ENCODE results near the gene MUC6.

The MUC6 gene

GRCh38 chr11:1036303-1036923, at the start of gene MUC6:
TSS of gene MUC6 (minus strand) at chr11:1036718. CDS start at chr11:1036655, 63 bp downstream.
- DNase-seq = no peak

- no peak for DNase-seq
These were observed 49.1 kb upstream of the MUC6 start for GRCh38 chr11:1085440-1086170.

- DNase-seq = no peak
These were observed 48.3 kb upstream of the MUC6 start for GRCh38 chr11:1084561-1085439.

GRCh38 chr11:1083621-1084551, 47.4 kb upstream of the MUC6 start:
- no peak for DNase-seq

- DNase-seq = no peak
These were observed 46.5 kb upstream of the MUC6 start for GRCh38 chr11:1082728-1083620.

- DNase-seq = no peak
These were observed 45.8 kb upstream of the MUC6 start for GRCh38 chr11:1082346-1082727.

- DNase-seq = no peak
These were observed 45.2 kb upstream of the MUC6 start for GRCh38 chr11:1081601-1082311.

- no peak for DNase-seq
These were observed 41.7 kb upstream of the MUC6 start for GRCh38 chr11:1078191-1078601.

GRCh38 chr11:1077417-1078119, 41.0 kb upstream of the MUC6 start:
- DNase-seq = no peak

GRCh38 chr11:1077033-1077416, 40.5 kb upstream of the MUC6 start:
- no peak for DNase-seq

- no peak for DNase-seq
These were observed 39.6 kb upstream of the MUC6 start for GRCh38 chr11:1076061-1076665.

- no peak for DNase-seq
These were observed 38.9 kb upstream of the MUC6 start for GRCh38 chr11:1075341-1075911.

GRCh38 chr11:1074244-1075221, 38.0 kb upstream of the MUC6 start, which contains the start of gene MUC2:
TSS of gene MUC2 (plus strand) at chr11:1074874.
- DNase-seq = no peak

- no peak for DNase-seq
These were observed 37.3 kb upstream of the MUC6 start for GRCh38 chr11:1073851-1074243.

GRCh38 chr11:1073261-1073724, 36.8 kb upstream of the MUC6 start:
- no peak for DNase-seq

- no peak for DNase-seq
These were observed 36.3 kb upstream of the MUC6 start for GRCh38 chr11:1072821-1073231.

- DNase-seq = no peak
These were observed 35.8 kb upstream of the MUC6 start for GRCh38 chr11:1072116-1072820.

Data from activated CD8-positive, alpha-beta memory T cell treated with anti-CD3 and anti-CD28 coated beads, Interleukin-2, amount 50 U/mL, for 48 hours (primary cell).